ENCODE data around the gene CRX.
"Not testable (repeated sequence)": the region's sequence is repeated elsewhere in the genome, so short reads cannot be mapped to it uniquely, and the experiment has no call there.

CRX gene

GRCh38 chr19:47858646-47859285, 37.0 kb downstream of the CRX start, which contains the start of gene TPRX2:
Gene TPRX2 (plus strand): TSS chr19:47859235. CDS start chr19:47859247, 12 bp downstream.
- not testable (repeated sequence) for DNase-seq (ENCODE audit: low read depth in 1 of 2, low spot score in 1 of 2)

GRCh38 chr19:47859838-47860237, 38.1 kb downstream of the CRX start:
- not testable (repeated sequence) for DNase-seq (ENCODE audit: low read depth in 1 of 2, low spot score in 1 of 2)

- DNase-seq (ENCODE audit: low read depth in 1 of 2, low spot score in 1 of 2) = no peak
Observed at GRCh38 chr19:47860602-47861297, 39.0 kb downstream of the CRX start.

GRCh38 chr19:47861630-47862029, 39.9 kb downstream of the CRX start:
- DNase-seq (ENCODE audit: low read depth in 1 of 2, low spot score in 1 of 2) = no peak

- DNase-seq (ENCODE audit: low read depth in 1 of 2, low spot score in 1 of 2) = peak; percentile 74 to 82
Observed at GRCh38 chr19:47863514-47863936, 41.8 kb downstream of the CRX start.

- DNase-seq (ENCODE audit: low read depth in 1 of 2, low spot score in 1 of 2) = no peak
Observed at GRCh38 chr19:47865166-47865565, 43.4 kb downstream of the CRX start.

- no peak for DNase-seq (ENCODE audit: low read depth in 1 of 2, low spot score in 1 of 2)
Observed at GRCh38 chr19:47878906-47879305, 57.2 kb downstream of the CRX start.

GRCh38 chr19:47879385-47879784, 57.6 kb downstream of the CRX start:
- not testable (repeated sequence) for DNase-seq (ENCODE audit: low read depth in 1 of 2, low spot score in 1 of 2)

GRCh38 chr19:47881757-47882156, 60.0 kb downstream of the CRX start:
- no peak for DNase-seq (ENCODE audit: low read depth in 1 of 2, low spot score in 1 of 2)

GRCh38 chr19:47882890-47883289, 61.2 kb downstream of the CRX start:
- no peak for DNase-seq (ENCODE audit: low read depth in 1 of 2, low spot score in 1 of 2)

GRCh38 chr19:47885067-47885463, 63.3 kb downstream of the CRX start:
- DNase-seq (ENCODE audit: low read depth in 1 of 2, low spot score in 1 of 2) = no peak

- DNase-seq (ENCODE audit: low read depth in 1 of 2, low spot score in 1 of 2) = no peak
Observed at GRCh38 chr19:47886010-47886559, 64.3 kb downstream of the CRX start, which contains the start of gene SULT2A1. Gene SULT2A1 (minus strand): TSS chr19:47886315. CDS start chr19:47886257, 58 bp downstream.

GRCh38 chr19:47890865-47891621, 69.3 kb downstream of the CRX start:
- no peak for DNase-seq (ENCODE audit: low read depth in 1 of 2, low spot score in 1 of 2)

- no peak for DNase-seq (ENCODE audit: low read depth in 1 of 2, low spot score in 1 of 2)
Observed at GRCh38 chr19:47891622-47891922, 69.8 kb downstream of the CRX start.

- no peak for DNase-seq (ENCODE audit: low read depth in 1 of 2, low spot score in 1 of 2)
Observed at GRCh38 chr19:47891923-47892666, 70.4 kb downstream of the CRX start.

Measured in activated T-helper 1 cell treated with anti-CD3 and anti-CD28 coated beads, Interleukin-2, amount 50 U/mL, for 16 hours (primary cell).